Endothelial cell (in vitro differentiated cells): ENCODE results near the gene NF2. TPM values are rescaled to one million over a fixed set of nuclear protein-coding genes. Genes with fewer than 3 reads are reported as not detected.

Experiments used
- DNase-seq: peaks from one replicate; pipeline ENCODE4 v3.0.0; 2021; ENCODE audit warnings: low spot score
- H3K27ac Mint-ChIP-seq: one replicate; pipeline ENCODE4 v1.8.0; 2021; ENCODE audit warnings: mixed read lengths, inconsistent platforms; ENCODE audit not compliant: unreplicated experiment
- H3K27me3 Mint-ChIP-seq: one replicate; pipeline ENCODE4 v1.8.0; 2021; ENCODE audit warnings: mild to moderate bottlenecking, moderate library complexity, mixed read lengths, inconsistent platforms; ENCODE audit not compliant: unreplicated experiment
- H3K36me3 Mint-ChIP-seq: one replicate; pipeline ENCODE4 v1.8.0; 2021; ENCODE audit warnings: mild to moderate bottlenecking, low read depth, mixed read lengths, inconsistent platforms; ENCODE audit not compliant: unreplicated experiment
- H3K4me1 Mint-ChIP-seq: one replicate; pipeline ENCODE4 v1.8.0; 2021; ENCODE audit warnings: mild to moderate bottlenecking, mixed read lengths, inconsistent platforms; ENCODE audit not compliant: unreplicated experiment
- H3K4me3 Mint-ChIP-seq: one replicate; pipeline ENCODE4 v1.8.0; 2021; ENCODE audit warnings: mild to moderate bottlenecking, mixed read lengths, inconsistent platforms; ENCODE audit not compliant: unreplicated experiment
- H3K9me3 Mint-ChIP-seq: one replicate; pipeline ENCODE4 v1.8.0; 2021; ENCODE audit warnings: mixed read lengths, inconsistent platforms; ENCODE audit not compliant: unreplicated experiment
- total RNA-seq: library from RNA; stranded (reverse); fragmentation: NEBNext Ultra II Directional; extraction: Animal tissue kit (Norgen Biotek cat#: 25700); gene quantifications from one replicate; pipeline ENCODE4 v1.2.1, GENCODE V29; 2021; ENCODE audit not compliant: unreplicated experiment
- TF ChIP-seq, protein P1 (sequence below): fragments of 200-600 bp; sonication (generic); IDR thresholded peaks from one replicate; pipeline ENCODE4 v1.5.0; 2021; ENCODE audit warnings: antibody characterized with exemption; ENCODE audit not compliant: unreplicated experiment

The NF2 gene
- total RNA-seq, 1 donor from 2014 or later = 44.3 TPM

DNA sequence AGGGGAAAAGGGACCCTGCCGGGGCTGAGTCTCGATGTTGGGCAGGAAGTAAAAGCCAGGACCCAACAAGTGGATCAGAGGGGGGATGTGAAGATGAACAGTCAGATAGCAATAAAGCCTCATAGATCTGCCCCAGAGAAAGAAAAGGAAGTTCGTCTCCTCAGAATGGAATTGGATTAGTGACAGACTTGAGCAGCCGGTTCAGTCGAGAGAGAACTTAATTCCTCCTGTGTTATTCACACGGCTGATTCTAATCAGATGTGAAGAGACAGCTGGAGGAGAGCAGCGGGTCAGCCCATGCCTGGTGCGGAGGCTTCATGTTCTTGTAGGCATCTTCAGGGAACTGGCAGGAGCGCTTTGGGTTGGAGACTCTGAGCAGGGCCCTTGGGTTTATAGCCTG is 87.0 kb downstream of the NF2 start:
- Mint-ChIP-seq H3K4me3 (no peak overlapping the region), H3K27me3 (peaks cover 3% of the 10 kb centered on the region), H3K9me3 (no peaks in the 10 kb centered on the region), H3K4me1 (peaks cover 12% of the 10 kb centered on the region), H3K27ac (no peak overlapping the region), H3K36me3 (peaks cover 11% of the 10 kb centered on the region)
- no peak for DNase-seq
- TF ChIP-seq, protein P1, sequence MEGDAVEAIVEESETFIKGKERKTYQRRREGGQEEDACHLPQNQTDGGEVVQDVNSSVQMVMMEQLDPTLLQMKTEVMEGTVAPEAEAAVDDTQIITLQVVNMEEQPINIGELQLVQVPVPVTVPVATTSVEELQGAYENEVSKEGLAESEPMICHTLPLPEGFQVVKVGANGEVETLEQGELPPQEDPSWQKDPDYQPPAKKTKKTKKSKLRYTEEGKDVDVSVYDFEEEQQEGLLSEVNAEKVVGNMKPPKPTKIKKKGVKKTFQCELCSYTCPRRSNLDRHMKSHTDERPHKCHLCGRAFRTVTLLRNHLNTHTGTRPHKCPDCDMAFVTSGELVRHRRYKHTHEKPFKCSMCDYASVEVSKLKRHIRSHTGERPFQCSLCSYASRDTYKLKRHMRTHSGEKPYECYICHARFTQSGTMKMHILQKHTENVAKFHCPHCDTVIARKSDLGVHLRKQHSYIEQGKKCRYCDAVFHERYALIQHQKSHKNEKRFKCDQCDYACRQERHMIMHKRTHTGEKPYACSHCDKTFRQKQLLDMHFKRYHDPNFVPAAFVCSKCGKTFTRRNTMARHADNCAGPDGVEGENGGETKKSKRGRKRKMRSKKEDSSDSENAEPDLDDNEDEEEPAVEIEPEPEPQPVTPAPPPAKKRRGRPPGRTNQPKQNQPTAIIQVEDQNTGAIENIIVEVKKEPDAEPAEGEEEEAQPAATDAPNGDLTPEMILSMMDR = no peak

DNA sequence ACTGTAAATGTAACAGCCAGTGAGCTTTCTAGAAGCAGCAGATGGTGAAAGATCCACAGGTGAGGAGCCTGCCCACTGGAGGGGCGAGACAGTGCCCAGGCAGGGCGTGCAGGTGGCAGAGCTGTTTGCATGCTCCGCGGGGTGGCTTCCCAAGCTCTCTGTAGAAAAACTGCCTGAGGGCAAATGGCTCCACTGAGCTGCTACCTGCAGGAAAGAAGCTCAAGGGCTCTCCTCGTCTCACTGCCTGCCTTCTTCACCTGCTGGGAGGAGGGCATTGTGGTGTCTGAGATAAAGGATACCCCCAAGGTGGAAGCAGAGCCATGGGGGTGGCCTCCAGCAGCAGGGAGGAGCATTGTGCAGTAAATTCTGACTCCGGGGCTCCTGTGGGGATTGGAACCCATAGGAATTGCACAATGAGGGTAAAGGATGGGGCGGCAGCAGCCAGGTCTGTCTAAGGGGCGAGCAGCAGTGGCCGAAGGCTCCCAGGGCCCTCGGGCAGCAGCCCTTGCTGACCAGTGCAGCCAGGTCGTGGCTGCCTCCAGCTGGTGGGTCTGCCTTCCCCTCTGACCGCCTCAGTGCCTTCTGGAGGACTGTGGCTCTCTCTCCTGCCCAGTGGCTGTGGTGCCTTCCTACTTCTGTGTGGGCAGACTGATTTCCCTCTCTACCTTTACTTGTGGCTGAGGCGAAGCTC is 88.3 kb downstream of the NF2 start:
- H3K27me3 Mint-ChIP-seq = peaks cover 3% of the 10 kb centered on the region
- no peak for DNase-seq
- H3K4me3 Mint-ChIP-seq = no peak overlapping the region
- peaks cover 8% of the 10 kb centered on the region for H3K36me3 Mint-ChIP-seq
- H3K4me1 Mint-ChIP-seq = peaks cover 12% of the 10 kb centered on the region
- no peak overlapping the region for H3K27ac Mint-ChIP-seq
- TF ChIP-seq, protein P1 = no peak
- no peaks in the 10 kb centered on the region for H3K9me3 Mint-ChIP-seq

DNA sequence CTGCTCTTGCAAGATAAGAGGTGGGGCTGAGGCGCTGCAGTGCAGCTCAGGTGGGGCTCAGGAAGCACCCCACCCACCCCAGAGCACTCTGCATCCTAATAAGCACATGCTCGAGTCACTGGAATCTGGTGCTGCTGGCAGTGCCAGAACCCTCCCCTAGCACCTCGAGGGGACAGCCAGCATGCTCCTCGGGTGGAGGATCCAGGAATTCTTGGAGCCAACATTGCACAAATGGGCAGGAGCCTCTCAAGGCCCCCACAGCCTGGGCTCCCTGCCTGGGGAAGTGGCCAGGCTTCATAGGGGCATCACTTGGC is 88.9 kb downstream of the NF2 start:
- Mint-ChIP-seq H3K27me3 (peaks cover 3% of the 10 kb centered on the region), H3K36me3 (peaks cover 4% of the 10 kb centered on the region), H3K27ac (no peak overlapping the region), H3K9me3 (no peaks in the 10 kb centered on the region), H3K4me3 (no peak overlapping the region), H3K4me1 (peaks cover 12% of the 10 kb centered on the region)
- TF ChIP-seq, protein P1 = no peak
- DNase-seq = no peak

DNA sequence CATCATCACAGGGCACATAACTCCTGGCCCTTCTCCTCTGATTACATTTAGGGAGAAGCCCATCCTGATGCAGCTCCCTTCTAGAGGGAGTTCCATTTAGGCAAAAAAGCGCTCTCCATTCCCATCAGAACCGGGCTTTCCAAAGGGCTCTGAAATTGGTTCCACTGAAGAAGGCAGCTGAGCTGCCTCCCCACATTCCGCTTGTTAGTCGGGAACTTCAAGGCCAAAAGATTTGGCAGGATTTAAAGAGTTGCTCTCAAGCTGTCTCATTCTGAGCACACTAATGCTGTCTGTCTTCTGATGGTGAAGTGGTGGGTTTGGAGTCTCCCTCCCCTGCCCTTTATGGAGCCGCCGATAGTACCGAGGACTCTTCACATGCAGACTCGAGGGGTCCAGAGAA is 89.7 kb downstream of the NF2 start:
- Mint-ChIP-seq H3K9me3 (no peaks in the 10 kb centered on the region), H3K27me3 (peaks cover 3% of the 10 kb centered on the region), H3K4me3 (peak overlapping the region; percentile 6), H3K4me1 (peaks cover 12% of the 10 kb centered on the region), H3K27ac (no peak overlapping the region), H3K36me3 (peaks cover 4% of the 10 kb centered on the region)
- TF ChIP-seq, protein P1 = no peak
- DNase-seq = no peak

DNA sequence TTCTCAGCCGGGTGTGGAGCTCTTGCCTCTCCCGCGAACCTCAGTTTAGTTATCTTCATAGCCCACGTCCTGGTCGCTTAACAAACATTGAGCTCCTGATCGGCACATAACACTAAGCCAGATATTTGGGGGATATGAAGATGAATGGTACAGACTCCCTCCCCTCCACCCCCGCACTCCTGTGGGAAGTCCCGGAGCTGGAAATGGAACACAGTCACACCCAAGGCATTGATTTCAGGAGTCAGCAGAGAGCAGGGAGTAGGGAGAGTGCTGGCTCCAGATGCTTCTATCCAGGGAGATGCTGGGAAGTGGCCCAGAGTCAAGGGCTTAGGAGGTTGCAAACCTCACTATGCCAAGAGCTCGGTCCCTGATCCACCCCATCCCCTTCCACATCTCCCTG is 90.2 kb downstream of the NF2 start:
- TF ChIP-seq, protein P1 = no peak
- Mint-ChIP-seq H3K4me1 (peaks cover 12% of the 10 kb centered on the region), H3K27me3 (peaks cover 3% of the 10 kb centered on the region), H3K4me3 (no peak overlapping the region), H3K36me3 (peaks cover 4% of the 10 kb centered on the region), H3K9me3 (no peaks in the 10 kb centered on the region), H3K27ac (no peak overlapping the region)
- no peak for DNase-seq
